ENCODE data around the gene HTR4. TPM values are rescaled to one million over a fixed set of nuclear protein-coding genes. Genes with fewer than 3 reads are reported as not detected.

Gene HTR4, protein sequence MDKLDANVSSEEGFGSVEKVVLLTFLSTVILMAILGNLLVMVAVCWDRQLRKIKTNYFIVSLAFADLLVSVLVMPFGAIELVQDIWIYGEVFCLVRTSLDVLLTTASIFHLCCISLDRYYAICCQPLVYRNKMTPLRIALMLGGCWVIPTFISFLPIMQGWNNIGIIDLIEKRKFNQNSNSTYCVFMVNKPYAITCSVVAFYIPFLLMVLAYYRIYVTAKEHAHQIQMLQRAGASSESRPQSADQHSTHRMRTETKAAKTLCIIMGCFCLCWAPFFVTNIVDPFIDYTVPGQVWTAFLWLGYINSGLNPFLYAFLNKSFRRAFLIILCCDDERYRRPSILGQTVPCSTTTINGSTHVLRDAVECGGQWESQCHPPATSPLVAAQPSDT
- not detected for total RNA-seq

DNA sequence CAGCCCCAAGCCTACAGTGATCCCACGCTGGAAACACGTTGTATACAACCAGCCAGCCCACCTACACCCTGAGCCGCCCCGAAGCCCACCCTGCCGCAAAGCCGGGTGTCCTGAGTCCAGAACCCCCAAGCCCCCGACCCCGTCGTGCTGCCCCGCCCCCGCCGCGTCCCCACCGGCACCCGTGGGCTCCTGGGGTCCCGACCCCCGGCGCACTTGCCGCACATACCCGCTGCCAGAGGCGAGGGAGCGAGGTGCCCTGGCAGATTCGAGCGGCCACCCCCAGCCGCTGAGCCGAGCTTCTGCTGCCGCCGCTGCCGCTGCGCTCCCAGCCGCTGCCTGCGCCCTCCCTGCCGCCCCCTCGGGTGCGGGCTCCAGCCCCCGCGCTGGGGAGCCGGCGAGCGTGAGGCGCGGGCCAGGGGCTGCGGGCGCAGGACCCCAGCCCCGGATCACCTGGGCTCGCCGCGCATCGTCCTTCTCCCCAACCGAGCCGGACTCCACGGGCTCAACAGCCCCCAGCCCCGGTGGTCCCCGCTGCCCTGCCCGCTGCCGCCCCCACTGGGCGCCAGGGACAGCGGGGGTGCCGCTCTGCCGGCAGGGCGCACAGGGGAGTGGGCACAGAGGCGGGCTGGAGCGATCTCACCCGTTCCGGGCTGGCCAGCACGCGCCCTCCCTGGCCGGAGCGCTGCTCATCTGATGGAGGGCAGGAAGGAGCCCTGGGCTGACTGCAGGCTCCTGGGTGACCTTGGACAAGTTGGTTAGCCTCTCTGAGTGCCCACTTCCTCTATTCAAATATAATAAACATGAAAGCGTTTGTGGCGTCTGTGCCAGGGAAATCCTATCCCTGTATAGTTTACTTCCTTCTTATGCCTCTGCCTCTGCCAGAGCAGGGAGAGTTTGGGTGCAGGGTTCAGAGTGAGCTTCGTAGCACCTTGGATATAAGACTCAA is at the start of gene HTR4:
HTR4 (minus strand) TSS at position 692 of the 946 bp plus-strand sequence. CDS start 17,513 bp downstream, outside the sequence.
- ATAC-seq (ENCODE audit: low FRiP score) (no peak), DNase-seq (ENCODE audit: low spot score) (no peak)
- TF ChIP-seq, protein P1, sequence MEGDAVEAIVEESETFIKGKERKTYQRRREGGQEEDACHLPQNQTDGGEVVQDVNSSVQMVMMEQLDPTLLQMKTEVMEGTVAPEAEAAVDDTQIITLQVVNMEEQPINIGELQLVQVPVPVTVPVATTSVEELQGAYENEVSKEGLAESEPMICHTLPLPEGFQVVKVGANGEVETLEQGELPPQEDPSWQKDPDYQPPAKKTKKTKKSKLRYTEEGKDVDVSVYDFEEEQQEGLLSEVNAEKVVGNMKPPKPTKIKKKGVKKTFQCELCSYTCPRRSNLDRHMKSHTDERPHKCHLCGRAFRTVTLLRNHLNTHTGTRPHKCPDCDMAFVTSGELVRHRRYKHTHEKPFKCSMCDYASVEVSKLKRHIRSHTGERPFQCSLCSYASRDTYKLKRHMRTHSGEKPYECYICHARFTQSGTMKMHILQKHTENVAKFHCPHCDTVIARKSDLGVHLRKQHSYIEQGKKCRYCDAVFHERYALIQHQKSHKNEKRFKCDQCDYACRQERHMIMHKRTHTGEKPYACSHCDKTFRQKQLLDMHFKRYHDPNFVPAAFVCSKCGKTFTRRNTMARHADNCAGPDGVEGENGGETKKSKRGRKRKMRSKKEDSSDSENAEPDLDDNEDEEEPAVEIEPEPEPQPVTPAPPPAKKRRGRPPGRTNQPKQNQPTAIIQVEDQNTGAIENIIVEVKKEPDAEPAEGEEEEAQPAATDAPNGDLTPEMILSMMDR (IDR thresholded peaks at IDR 0.05): no peak

DNA sequence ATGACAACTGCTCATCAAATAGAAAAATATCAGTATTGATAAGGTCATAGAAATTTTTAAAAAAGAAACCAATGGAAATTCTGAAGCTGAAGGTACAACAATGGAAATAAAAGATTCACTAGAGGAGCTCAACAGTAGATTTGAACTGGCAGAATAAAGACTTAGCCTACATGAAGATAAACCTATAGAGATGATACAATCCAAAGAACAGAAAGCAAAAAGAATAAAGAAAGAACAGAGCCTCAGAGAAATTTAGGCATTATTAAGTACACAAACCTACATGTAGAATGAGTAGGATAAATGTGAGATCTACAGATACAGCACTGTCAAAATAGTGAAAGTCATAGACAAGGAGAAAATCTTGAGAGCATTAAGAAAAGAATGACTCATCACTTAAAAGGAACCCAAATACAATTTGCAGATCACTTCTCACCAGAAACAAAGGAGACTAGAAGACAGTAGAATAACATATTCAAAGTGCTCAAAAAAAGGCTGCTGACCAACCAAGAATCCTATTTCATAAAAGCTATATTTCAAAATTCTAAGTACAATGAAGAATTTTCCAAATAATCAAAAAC is 47.8 kb upstream of the HTR4 start:
- DNase-seq (ENCODE audit: low spot score) (no peak), ATAC-seq (ENCODE audit: low FRiP score) (no peak)
- TF ChIP-seq, protein P1 (IDR thresholded peaks at IDR 0.05): no peak

DNA sequence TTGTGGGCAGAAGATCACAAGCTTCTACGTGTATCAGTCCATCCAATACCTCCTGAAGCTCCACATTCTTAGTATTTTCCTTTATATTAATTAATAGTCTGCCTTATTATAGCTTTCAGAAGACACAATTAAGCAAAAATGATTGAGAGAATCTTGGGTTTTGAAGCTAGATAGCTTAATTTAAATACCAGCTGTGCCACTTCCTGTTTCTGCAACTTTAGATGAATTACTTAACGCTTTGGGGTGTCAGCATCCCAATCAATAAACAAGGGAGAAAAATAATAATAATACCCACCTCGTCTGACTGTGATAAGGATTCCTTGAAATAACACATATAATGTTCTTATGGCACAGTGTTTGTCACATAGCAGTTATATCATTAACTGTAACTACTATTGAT is 44.7 kb upstream of the HTR4 start:
- DNase-seq (ENCODE audit: low spot score) (no peak), ATAC-seq (ENCODE audit: low FRiP score) (no peak)
- TF ChIP-seq, protein P1 (IDR thresholded peaks at IDR 0.05): no peak

DNA sequence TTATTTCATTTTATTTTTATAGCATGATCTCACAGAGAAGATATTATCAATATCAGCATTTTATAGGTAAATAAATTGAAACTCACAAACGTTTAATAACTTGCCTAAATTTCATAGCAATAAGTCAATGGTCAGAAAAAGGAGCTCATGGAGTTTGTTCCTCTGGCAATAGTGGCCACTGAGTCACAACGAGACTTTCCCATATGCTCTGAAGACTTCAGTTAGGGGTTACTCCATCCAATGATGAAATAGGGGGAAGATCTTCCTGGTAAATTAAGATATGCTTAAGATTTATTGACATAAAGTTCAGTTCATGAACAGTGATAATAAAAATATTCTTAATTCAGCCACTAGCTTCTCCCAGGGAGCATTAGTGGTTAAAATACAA is 43.5 kb upstream of the HTR4 start:
- TF ChIP-seq, protein P1 (IDR thresholded peaks at IDR 0.05): no peak
- ATAC-seq (ENCODE audit: low FRiP score) (no peak), DNase-seq (ENCODE audit: low spot score) (no peak)

DNA sequence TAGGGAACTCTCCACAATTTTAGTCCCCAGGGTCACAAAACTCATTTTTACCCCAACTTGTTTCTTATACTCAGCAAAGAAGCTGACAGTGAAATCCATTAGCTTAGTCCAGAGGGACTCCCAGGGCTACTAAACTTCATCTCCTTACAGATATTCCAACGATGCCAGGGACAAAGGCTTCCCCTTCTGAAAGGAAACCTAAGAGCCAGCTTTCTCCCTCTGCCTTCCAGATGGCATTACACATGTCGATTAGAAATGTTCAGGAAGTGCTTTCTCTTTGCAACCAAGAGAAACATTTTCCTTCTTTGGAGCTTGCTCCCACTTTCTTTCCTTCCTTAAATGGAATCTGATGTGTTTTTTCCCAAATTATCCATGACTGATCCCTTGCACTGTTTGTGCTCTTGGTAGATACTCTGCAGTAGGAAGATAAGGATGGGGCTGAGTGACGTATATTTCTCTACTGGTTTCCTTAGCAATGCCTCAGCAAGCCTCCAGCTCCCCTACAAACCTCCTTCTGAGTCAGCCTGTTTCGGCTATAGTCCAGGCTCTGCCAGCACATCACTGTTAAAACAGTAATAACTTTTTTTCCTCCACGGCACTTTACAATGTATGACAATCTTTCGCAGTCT is 43.0 kb upstream of the HTR4 start:
- DNase-seq (ENCODE audit: low spot score): no peak
- ATAC-seq (ENCODE audit: low FRiP score): peak; percentile 98

More for the DNA sequence above, 43.0 kb upstream of the HTR4 start:
- TF ChIP-seq, protein P1 (IDR thresholded peaks at IDR 0.05): no peak

Measured in omental fat pad (tissue), 4 donors.